SH-SY5Y (cell line): ENCODE measurements around the gene MED13L.

Source experiments
- GATA2 ChIP-seq: IDR thresholded peaks from 2 replicates; pipeline ENCODE4 v1.6.1; 2011; ENCODE audit warnings: mild to moderate bottlenecking, low read depth, low read length
- GATA3 ChIP-seq: IDR thresholded peaks from 2 replicates; pipeline ENCODE4 v1.6.1; 2011; ENCODE audit warnings: low read depth, mild to moderate bottlenecking, low read length, moderate library complexity

The MED13L gene

GRCh38 chr12:116160883-116161458 lies 116.5 kb downstream of the MED13L start:
- TF ChIP-seq GATA2 = no peak
- no peak for TF ChIP-seq GATA3

- TF ChIP-seq GATA3 (no peak), GATA2 (no peak)
Measured at GRCh38 chr12:116160231-116160630, 117.3 kb downstream of the MED13L start.

- TF ChIP-seq GATA2 (no peak), GATA3 (no peak)
Measured at GRCh38 chr12:116159593-116160200, 117.8 kb downstream of the MED13L start.

GRCh38 chr12:116159175-116159574 lies 118.3 kb downstream of the MED13L start:
- no peak for TF ChIP-seq GATA3
- TF ChIP-seq GATA2 = no peak

- no peak for TF ChIP-seq GATA3
- TF ChIP-seq GATA2 = no peak
Measured at GRCh38 chr12:116157845-116158267, 119.6 kb downstream of the MED13L start.

- TF ChIP-seq GATA3 (no peak), GATA2 (no peak)
Measured at GRCh38 chr12:116156614-116157013, 120.9 kb downstream of the MED13L start.

GRCh38 chr12:116155383-116155782 lies 122.1 kb downstream of the MED13L start:
- no peak for TF ChIP-seq GATA3
- TF ChIP-seq GATA2 = no peak

GRCh38 chr12:116153983-116154382 lies 123.5 kb downstream of the MED13L start:
- TF ChIP-seq GATA2 (no peak), GATA3 (no peak)

GRCh38 chr12:116153113-116153512 lies 124.4 kb downstream of the MED13L start:
- TF ChIP-seq GATA3 = no peak
- TF ChIP-seq GATA2 = no peak

GRCh38 chr12:116152268-116152667 lies 125.2 kb downstream of the MED13L start:
- TF ChIP-seq GATA2 = no peak

- no peak for TF ChIP-seq GATA2
- no peak for TF ChIP-seq GATA3
Measured at GRCh38 chr12:116150452-116150851, 127.0 kb downstream of the MED13L start.

GRCh38 chr12:116150001-116150400 lies 127.5 kb downstream of the MED13L start:
- peak; percentile 99 for TF ChIP-seq GATA2
- TF ChIP-seq GATA3 = peak; percentile 98

- TF ChIP-seq GATA3 (no peak), GATA2 (no peak)
Measured at GRCh38 chr12:116148844-116149243, 128.6 kb downstream of the MED13L start.

GRCh38 chr12:116146386-116146785 lies 131.1 kb downstream of the MED13L start:
- TF ChIP-seq GATA3 (no peak), GATA2 (no peak)

- TF ChIP-seq GATA3 (no peak), GATA2 (no peak)
Measured at GRCh38 chr12:116145451-116145850, 132.0 kb downstream of the MED13L start.
